Activated naive CD8-positive, alpha-beta T cell treated with anti-CD3 and anti-CD28 coated beads, Interleukin-2, amount 10 ng/mL, durations not matched to agents 7 days and 5 days (primary cell): ENCODE measurements around the gene KRTAP20-1. TPM values are rescaled to one million over a fixed set of nuclear protein-coding genes. Genes with fewer than 3 reads are reported as not detected.

Source experiments
- ATAC-seq: fragments of 150-1000 bp; cut with Tn5 transposase; one replicate; pipeline ENCODE4 v1.10.0; 2021; ENCODE audit warnings: low read depth, moderate library complexity
- POLR2A ChIA-PET: fragments of 350-600 bp; sonication (Branson Sonifier 250); formaldehyde crosslinking; loops from one replicate; lab custom pipeline; 2021; ENCODE audit warnings: antibody characterized with exemption; lab: Charles Lee
- DNase-seq: peaks from one replicate; pipeline ENCODE4 v3.0.0; 2021
- H3K27ac Mint-ChIP-seq: one replicate; pipeline ENCODE4 v1.8.0; 2022; ENCODE audit warnings: mild to moderate bottlenecking, mixed read lengths
- H3K27me3 Mint-ChIP-seq: one replicate; pipeline ENCODE4 v1.8.0; 2022; ENCODE audit warnings: mild to moderate bottlenecking, moderate library complexity, mixed read lengths
- H3K36me3 Mint-ChIP-seq: one replicate; pipeline ENCODE4 v1.8.0; 2021; ENCODE audit warnings: mild to moderate bottlenecking, mixed read lengths
- H3K4me1 Mint-ChIP-seq: one replicate; pipeline ENCODE4 v1.8.0; 2021; ENCODE audit warnings: mixed read lengths
- H3K4me3 Mint-ChIP-seq: one replicate; pipeline ENCODE4 v1.8.0; 2022; ENCODE audit warnings: mild to moderate bottlenecking, moderate library complexity, mixed read lengths
- H3K9me3 Mint-ChIP-seq: one replicate; pipeline ENCODE4 v1.8.0; 2021; ENCODE audit warnings: mixed read lengths
- total RNA-seq, 2 experiments: library from RNA; stranded (reverse); gene quantifications; one replicate each; pipeline ENCODE4 v1.2.3, GENCODE V29; 2021

Gene KRTAP20-1
- total RNA-seq, 2 experiments from 2014 or later, result not detected

- H3K36me3 Mint-ChIP-seq, result no peaks in the 10 kb centered on the region
- no peaks in the 10 kb centered on the region for H3K9me3 Mint-ChIP-seq
- no peak overlapping the region for H3K27ac Mint-ChIP-seq
- H3K27me3 Mint-ChIP-seq, result no peaks in the 10 kb centered on the region
- DNase-seq, result no peak
- H3K4me1 Mint-ChIP-seq, result no peaks in the 10 kb centered on the region
- H3K4me3 Mint-ChIP-seq, result no peak overlapping the region
- ATAC-seq, result no peak
- POLR2A ChIA-PET, result no interaction called here
These were observed 3.9 kb downstream of the KRTAP20-1 start for GRCh38 chr21:30620080-30620479.

DNA sequence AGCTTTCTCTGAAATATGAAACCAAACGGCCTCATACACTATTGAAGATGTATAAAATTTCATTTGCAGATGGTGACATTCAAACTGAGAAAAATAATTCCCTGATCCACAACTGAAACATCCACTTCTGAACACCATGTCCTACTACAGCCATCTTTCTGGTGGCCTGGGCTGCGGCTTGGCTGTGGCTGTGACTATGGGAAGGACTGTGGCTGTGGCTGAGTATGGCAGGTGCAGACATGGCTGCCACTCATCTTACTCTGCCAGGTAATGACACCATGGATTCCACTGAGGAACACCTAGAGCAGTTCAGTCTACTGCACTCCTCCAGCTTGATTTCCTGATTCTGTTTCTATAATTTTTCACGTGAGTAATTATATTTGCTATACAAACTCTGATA, 4.3 kb downstream of the KRTAP20-1 start, which contains the start of gene KRTAP20-4:
Gene KRTAP20-4, plus strand, starts transcription at position 106 of the 400 bp plus-strand sequence.
- H3K27me3 Mint-ChIP-seq, result no peaks in the 10 kb centered on the region
- POLR2A ChIA-PET, result no interaction called here
- ATAC-seq (no peak), DNase-seq (no peak)
- no peaks in the 10 kb centered on the region for H3K4me1 Mint-ChIP-seq
- no peaks in the 10 kb centered on the region for H3K36me3 Mint-ChIP-seq
- H3K4me3 Mint-ChIP-seq, result no peak within 1 kb of the TSS
- no peaks in the 10 kb centered on the region for H3K9me3 Mint-ChIP-seq
- H3K27ac Mint-ChIP-seq, result no peak within 1 kb of the TSS

DNA sequence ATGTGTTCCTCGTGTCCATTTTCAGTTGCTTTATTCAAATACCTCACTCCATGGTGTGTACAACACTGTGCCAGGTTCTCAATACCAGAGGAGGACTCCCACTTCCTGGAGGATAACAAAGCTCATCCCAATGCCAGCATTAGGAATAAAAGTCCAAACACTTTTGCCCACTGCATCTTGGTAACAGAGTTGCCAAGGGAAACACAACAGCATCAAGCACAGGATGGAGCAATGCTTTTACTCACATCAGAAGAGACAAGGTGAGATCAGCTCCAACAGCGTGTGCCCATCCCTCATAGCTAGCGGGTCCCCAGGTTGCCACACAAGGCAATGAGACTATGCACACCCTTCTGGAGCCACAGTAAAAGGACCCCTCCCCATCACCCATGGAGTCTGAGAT, 7.1 kb downstream of the KRTAP20-1 start:
- no peak overlapping the region for H3K27ac Mint-ChIP-seq
- ATAC-seq (no peak), DNase-seq (no peak)
- H3K27me3 Mint-ChIP-seq, result no peaks in the 10 kb centered on the region
- no peak overlapping the region for H3K4me3 Mint-ChIP-seq
- POLR2A ChIA-PET, result no interaction called here
- H3K9me3 Mint-ChIP-seq, result no peaks in the 10 kb centered on the region
- H3K36me3 Mint-ChIP-seq, result no peaks in the 10 kb centered on the region
- no peaks in the 10 kb centered on the region for H3K4me1 Mint-ChIP-seq

DNA sequence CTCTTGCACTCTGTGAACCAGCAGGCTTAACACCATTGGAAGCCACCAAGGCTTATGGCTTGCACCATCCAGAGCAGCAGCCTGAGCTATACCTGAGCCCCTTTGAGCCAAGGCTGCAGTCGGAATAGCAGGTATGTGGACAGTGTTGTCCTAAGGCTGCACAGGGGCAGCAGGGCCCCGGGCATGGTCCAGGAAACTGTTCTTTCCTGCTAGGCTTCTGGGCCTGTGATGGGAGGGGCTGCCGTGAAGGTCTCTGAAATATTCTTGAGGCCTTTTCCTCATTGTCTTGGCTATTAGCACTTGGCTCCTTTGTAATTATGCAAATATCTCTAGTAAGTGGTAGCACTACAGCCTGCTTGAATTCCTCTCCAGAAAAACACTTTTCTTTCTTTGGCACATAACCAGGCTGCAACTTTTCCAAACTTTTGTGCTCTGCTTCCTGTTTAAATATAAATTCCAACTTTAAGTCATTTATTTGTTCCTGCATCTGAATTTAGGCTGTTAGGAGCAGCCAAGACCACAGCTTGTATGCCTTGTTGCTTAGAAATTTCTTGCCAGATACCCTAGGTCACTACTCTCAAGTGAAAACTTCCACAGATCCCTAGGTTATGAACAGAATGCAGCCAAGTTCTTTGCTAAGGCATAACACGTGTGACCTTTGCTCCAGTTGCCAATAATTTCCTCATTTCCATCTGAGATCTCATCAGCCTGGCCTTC, 9.4 kb downstream of the KRTAP20-1 start:
- no peak for ATAC-seq
- H3K27ac Mint-ChIP-seq, result no peak overlapping the region
- H3K4me1 Mint-ChIP-seq, result no peaks in the 10 kb centered on the region
- H3K9me3 Mint-ChIP-seq, result no peaks in the 10 kb centered on the region
- POLR2A ChIA-PET, result no interaction called here
- no peaks in the 10 kb centered on the region for H3K36me3 Mint-ChIP-seq
- H3K27me3 Mint-ChIP-seq, result no peaks in the 10 kb centered on the region
- DNase-seq, result no peak
- H3K4me3 Mint-ChIP-seq, result no peak overlapping the region

DNA sequence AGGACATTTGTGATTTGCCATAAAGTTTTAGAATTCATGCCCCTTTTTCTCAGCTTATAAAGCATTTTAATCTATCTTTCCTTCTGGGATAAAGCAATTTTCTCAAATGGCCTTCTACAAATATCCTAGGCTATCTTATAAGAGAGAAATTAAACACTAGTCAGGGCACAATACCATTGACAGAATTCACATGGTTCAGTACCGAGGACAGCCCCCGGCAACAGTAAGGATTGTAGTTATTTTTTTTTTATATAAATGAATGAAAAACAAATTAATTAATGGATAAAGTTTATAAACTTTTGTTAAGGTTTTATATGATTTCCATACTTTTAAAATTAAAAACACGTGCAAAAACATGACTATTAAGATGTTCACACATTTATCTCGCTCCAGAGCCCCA, 11.9 kb downstream of the KRTAP20-1 start:
- no peaks in the 10 kb centered on the region for H3K27me3 Mint-ChIP-seq
- H3K4me1 Mint-ChIP-seq, result no peaks in the 10 kb centered on the region
- POLR2A ChIA-PET, result no interaction called here
- H3K4me3 Mint-ChIP-seq, result no peak overlapping the region
- H3K27ac Mint-ChIP-seq, result no peak overlapping the region
- H3K9me3 Mint-ChIP-seq, result no peaks in the 10 kb centered on the region
- DNase-seq (no peak), ATAC-seq (no peak)
- H3K36me3 Mint-ChIP-seq, result no peaks in the 10 kb centered on the region

GRCh38 chr21:30629200-30629599, 13.0 kb downstream of the KRTAP20-1 start:
- DNase-seq (no peak), ATAC-seq (no peak)
- no peaks in the 10 kb centered on the region for H3K9me3 Mint-ChIP-seq
- H3K4me3 Mint-ChIP-seq, result no peak overlapping the region
- H3K36me3 Mint-ChIP-seq, result no peaks in the 10 kb centered on the region
- no peaks in the 10 kb centered on the region for H3K4me1 Mint-ChIP-seq
- H3K27ac Mint-ChIP-seq, result no peak overlapping the region
- no peaks in the 10 kb centered on the region for H3K27me3 Mint-ChIP-seq
- POLR2A ChIA-PET, result no interaction called here

- POLR2A ChIA-PET, result no interaction called here
- ATAC-seq, result no peak
- Mint-ChIP-seq H3K4me1 (no peaks in the 10 kb centered on the region), H3K27me3 (no peaks in the 10 kb centered on the region), H3K27ac (no peak within 1 kb of the TSS), H3K4me3 (no peak within 1 kb of the TSS), H3K9me3 (peaks cover 3% of the 10 kb centered on the region), H3K36me3 (no peaks in the 10 kb centered on the region)
- no peak for DNase-seq
These were observed 18.7 kb downstream of the KRTAP20-1 start, which contains the start of gene KRTAP20-2 for GRCh38 chr21:30634906-30635305. KRTAP20-2 (plus strand) TSS chr21:30635206; CDS start chr21:30635264, 58 bp downstream.

DNA sequence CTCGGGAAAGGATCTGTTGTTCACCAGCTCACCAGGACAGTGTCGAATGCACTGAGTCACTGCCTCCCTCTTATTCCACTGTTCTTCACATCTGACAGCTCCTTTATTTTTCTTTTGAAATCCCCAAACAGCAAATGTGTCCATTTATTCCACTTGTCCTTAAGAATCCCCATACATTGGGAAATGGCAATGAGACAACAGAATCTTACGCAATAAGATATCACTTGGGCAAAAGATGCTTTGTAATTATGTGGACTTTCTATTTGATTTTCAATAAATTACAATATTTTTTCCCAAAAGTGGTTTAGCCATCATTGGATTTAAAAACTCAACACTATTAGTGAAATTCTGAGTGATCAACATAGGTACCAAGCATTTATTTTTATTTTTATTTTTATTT, 22.5 kb downstream of the KRTAP20-1 start:
- DNase-seq (no peak), ATAC-seq (no peak)
- Mint-ChIP-seq H3K27me3 (no peaks in the 10 kb centered on the region), H3K27ac (no peak overlapping the region), H3K4me3 (no peak overlapping the region), H3K36me3 (no peaks in the 10 kb centered on the region), H3K9me3 (peaks cover 4% of the 10 kb centered on the region), H3K4me1 (no peaks in the 10 kb centered on the region)
- POLR2A ChIA-PET, result no interaction called here

DNA sequence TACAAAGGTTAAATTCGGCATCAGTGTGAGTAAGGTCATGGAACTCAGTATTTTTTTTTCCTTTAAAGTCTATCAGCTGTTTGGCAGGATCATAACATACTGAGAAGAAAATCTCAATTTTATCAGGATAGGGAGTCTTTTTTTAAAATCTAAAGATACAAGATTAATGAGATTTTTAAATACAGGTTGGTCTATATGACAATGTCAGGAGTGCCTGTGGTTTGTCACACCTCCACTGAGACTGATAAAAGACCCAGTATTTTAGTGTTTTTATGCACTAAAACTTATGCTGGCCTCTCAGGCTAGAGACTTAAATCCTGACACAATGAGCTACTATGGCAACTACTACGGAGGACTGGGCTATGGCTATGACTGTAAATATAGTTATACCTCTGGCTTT, 26.3 kb downstream of the KRTAP20-1 start, which contains the start of gene KRTAP20-3:
Gene KRTAP20-3, plus strand, starts transcription at position 301 of the 400 bp plus-strand sequence.
- Mint-ChIP-seq H3K27me3 (no peaks in the 10 kb centered on the region), H3K4me3 (no peak within 1 kb of the TSS), H3K27ac (no peak within 1 kb of the TSS), H3K36me3 (no peaks in the 10 kb centered on the region), H3K9me3 (peaks cover 6% of the 10 kb centered on the region), H3K4me1 (no peaks in the 10 kb centered on the region)
- no peak for ATAC-seq
- POLR2A ChIA-PET, result no interaction called here
- no peak for DNase-seq

- ATAC-seq, result no peak
These were observed 30.7 kb downstream of the KRTAP20-1 start for GRCh38 chr21:30646904-30647414.

GRCh38 chr21:30652891-30653290, 36.7 kb downstream of the KRTAP20-1 start:
- POLR2A ChIA-PET, result no interaction called here
- Mint-ChIP-seq H3K27me3 (no peaks in the 10 kb centered on the region), H3K27ac (no peak overlapping the region), H3K9me3 (no peaks in the 10 kb centered on the region), H3K36me3 (no peaks in the 10 kb centered on the region), H3K4me1 (no peaks in the 10 kb centered on the region), H3K4me3 (no peak overlapping the region)
- DNase-seq, result no peak
- no peak for ATAC-seq

More at GRCh38 chr21:30646904-30647414, 30.7 kb downstream of the KRTAP20-1 start:
- DNase-seq, result no peak
- H3K4me1 Mint-ChIP-seq, result no peaks in the 10 kb centered on the region
- no peaks in the 10 kb centered on the region for H3K27me3 Mint-ChIP-seq
- H3K27ac Mint-ChIP-seq, result no peak overlapping the region
- peaks cover 1% of the 10 kb centered on the region for H3K9me3 Mint-ChIP-seq
- no peak overlapping the region for H3K4me3 Mint-ChIP-seq
- no peaks in the 10 kb centered on the region for H3K36me3 Mint-ChIP-seq
- POLR2A ChIA-PET, result no interaction called here

Other genes starting within 250 kb of the KRTAP20-1 start
- gene KRTAP13-2, start 244.2 kb upstream of the KRTAP20-1 start, total RNA-seq, result not detected
- gene KRTAP13-1, start 220.4 kb upstream of the KRTAP20-1 start, total RNA-seq, result not detected
- not detected for gene KRTAP13-3, start 190.5 kb upstream of the KRTAP20-1 start, total RNA-seq
- gene KRTAP13-4, start 186.2 kb upstream of the KRTAP20-1 start, total RNA-seq, result not detected
- not detected for gene KRTAP15-1, start 176.2 kb upstream of the KRTAP20-1 start, total RNA-seq
- not detected for gene KRTAP19-1, start 136.1 kb upstream of the KRTAP20-1 start, total RNA-seq
- gene KRTAP19-2, start 129.0 kb upstream of the KRTAP20-1 start, total RNA-seq, result not detected
- not detected for gene KRTAP19-3, start 124.4 kb upstream of the KRTAP20-1 start, total RNA-seq
- gene KRTAP19-4, start 119.3 kb upstream of the KRTAP20-1 start, total RNA-seq, result not detected
- gene KRTAP19-5, start 114.3 kb upstream of the KRTAP20-1 start, total RNA-seq, result not detected
- not detected for gene KRTAP19-6, start 74.6 kb upstream of the KRTAP20-1 start, total RNA-seq
- gene KRTAP19-7, start 55.1 kb upstream of the KRTAP20-1 start, total RNA-seq, result not detected
- gene KRTAP22-2, start 26.0 kb upstream of the KRTAP20-1 start, total RNA-seq, result not detected
- gene KRTAP6-3, start 24.0 kb upstream of the KRTAP20-1 start, total RNA-seq, result not detected
- not detected for gene KRTAP6-2, start 17.5 kb upstream of the KRTAP20-1 start, total RNA-seq
- not detected for gene KRTAP22-1, start 15.3 kb upstream of the KRTAP20-1 start, total RNA-seq
- not detected for gene KRTAP6-1, start 2.5 kb upstream of the KRTAP20-1 start, total RNA-seq
- not detected for gene KRTAP20-4, start 4.2 kb downstream of the KRTAP20-1 start, total RNA-seq
- not detected for gene KRTAP20-2, start 18.8 kb downstream of the KRTAP20-1 start, total RNA-seq
- gene KRTAP20-3, start 26.4 kb downstream of the KRTAP20-1 start, total RNA-seq, result not detected
- gene KRTAP21-3, start 102.4 kb downstream of the KRTAP20-1 start, total RNA-seq, result not detected
- not detected for gene KRTAP21-2, start 130.8 kb downstream of the KRTAP20-1 start, total RNA-seq
- gene KRTAP21-1, start 139.0 kb downstream of the KRTAP20-1 start, total RNA-seq, result not detected
- gene KRTAP8-1, start 196.8 kb downstream of the KRTAP20-1 start, total RNA-seq, result not detected
- not detected for gene KRTAP7-1, start 213.3 kb downstream of the KRTAP20-1 start, total RNA-seq